ENCODE results near the gene FAM184A.
"Not testable (repeated sequence)": the region's sequence is repeated elsewhere in the genome, so short reads cannot be mapped to it uniquely, and the experiment has no call there.

Gene FAM184A

GRCh38 chr6:119124079-119124824, 45.8 kb upstream of the FAM184A start:
- Histone ChIP-seq H3K4me3 (replicated peaks; ENCODE audit: low read depth, low read length) (no peak overlapping the region), H3K36me3 (ENCODE audit: control insufficient read depth, insufficient read depth, low read length) (no peaks in the 10 kb centered on the region), H3K27me3 (replicated peaks; ENCODE audit: control insufficient read depth, insufficient read depth, low read length) (no peaks in the 10 kb centered on the region)
- DNase-seq (ENCODE audit: extremely low read depth, insufficient read length): no peak
- TF ChIP-seq CTCF (IDR thresholded peaks at IDR 0.05; ENCODE audit: insufficient read depth, low read length, poor library complexity, severe bottlenecking): no peak

GRCh38 chr6:119122336-119122735, 43.9 kb upstream of the FAM184A start:
- Histone ChIP-seq H3K4me3 (replicated peaks; ENCODE audit: low read depth, low read length) (no peak overlapping the region), H3K27me3 (replicated peaks; ENCODE audit: control insufficient read depth, insufficient read depth, low read length) (no peaks in the 10 kb centered on the region), H3K36me3 (ENCODE audit: control insufficient read depth, insufficient read depth, low read length) (no peaks in the 10 kb centered on the region)
- TF ChIP-seq CTCF (IDR thresholded peaks at IDR 0.05; ENCODE audit: insufficient read depth, low read length, poor library complexity, severe bottlenecking): no peak
- DNase-seq (ENCODE audit: extremely low read depth, insufficient read length): no peak

GRCh38 chr6:119121367-119121766, 42.9 kb upstream of the FAM184A start:
- Histone ChIP-seq H3K36me3 (ENCODE audit: control insufficient read depth, insufficient read depth, low read length) (no peaks in the 10 kb centered on the region), H3K4me3 (replicated peaks; ENCODE audit: low read depth, low read length) (no peak overlapping the region), H3K27me3 (replicated peaks; ENCODE audit: control insufficient read depth, insufficient read depth, low read length) (no peaks in the 10 kb centered on the region)
- TF ChIP-seq CTCF (IDR thresholded peaks at IDR 0.05; ENCODE audit: insufficient read depth, low read length, poor library complexity, severe bottlenecking): no peak
- DNase-seq (ENCODE audit: extremely low read depth, insufficient read length): no peak

- no peak for TF ChIP-seq CTCF (IDR thresholded peaks at IDR 0.05; ENCODE audit: insufficient read depth, low read length, poor library complexity, severe bottlenecking)
- no peak for DNase-seq (ENCODE audit: extremely low read depth, insufficient read length)
- H3K4me3 ChIP-seq (replicated peaks; ENCODE audit: low read depth, low read length): no peak overlapping the region
- no peaks in the 10 kb centered on the region for H3K27me3 ChIP-seq (replicated peaks; ENCODE audit: control insufficient read depth, insufficient read depth, low read length)
- no peaks in the 10 kb centered on the region for H3K36me3 ChIP-seq (ENCODE audit: control insufficient read depth, insufficient read depth, low read length)
These were observed 41.5 kb upstream of the FAM184A start for GRCh38 chr6:119119989-119120388.

GRCh38 chr6:119119062-119119461, 40.6 kb upstream of the FAM184A start:
- not testable (repeated sequence) for H3K36me3 ChIP-seq (ENCODE audit: control insufficient read depth, insufficient read depth, low read length); DNase-seq (ENCODE audit: extremely low read depth, insufficient read length); H3K4me3 ChIP-seq (replicated peaks; ENCODE audit: low read depth, low read length); H3K27me3 ChIP-seq (replicated peaks; ENCODE audit: control insufficient read depth, insufficient read depth, low read length)

GRCh38 chr6:119116712-119117281, 38.3 kb upstream of the FAM184A start:
- H3K4me3 ChIP-seq (replicated peaks; ENCODE audit: low read depth, low read length): no peak overlapping the region
- no peak for DNase-seq (ENCODE audit: extremely low read depth, insufficient read length)
- peak; percentile 31 for TF ChIP-seq CTCF (IDR thresholded peaks at IDR 0.05; ENCODE audit: insufficient read depth, low read length, poor library complexity, severe bottlenecking)
- H3K36me3 ChIP-seq (ENCODE audit: control insufficient read depth, insufficient read depth, low read length): no peaks in the 10 kb centered on the region
- H3K27me3 ChIP-seq (replicated peaks; ENCODE audit: control insufficient read depth, insufficient read depth, low read length): no peaks in the 10 kb centered on the region

Data from GM06990 (cell line).